PC-9 (cell line): ENCODE results near the gene EFHC1.

Experiments used
- CTCF ChIP-seq: fragments of 200-600 bp; sonication (generic); conservative IDR thresholded peaks from 2 replicates; pipeline ENCODE4 v1.6.1; 2017; ENCODE audit warnings: mixed run types, antibody characterized with exemption, mild to moderate bottlenecking, moderate library complexity
- EZH2 ChIP-seq: fragments of 200-600 bp; sonication (generic); IDR thresholded peaks from 2 replicates; pipeline ENCODE4 v1.8.0; 2017; ENCODE audit warnings: antibody characterized with exemption, low read depth

- TF ChIP-seq CTCF (no peak), EZH2 (no peak)
Measured at GRCh38 chr6:52422156-52422555, 2.0 kb downstream of the EFHC1 start.
